Liver (tissue), 3 donors: Measurements from ENCODE around the gene CTXN2.

Experiments
- JUND ChIP-seq, 2 donors: IDR thresholded peaks; 2 replicates each; pipeline ENCODE4 v1.6.1; 2016; ENCODE audit warnings: antibody characterized with exemption in 2 of 2
- RAD21 ChIP-seq, 2 donors: IDR thresholded peaks; 2 replicates each; pipeline ENCODE4 v1.6.1; 2016; ENCODE audit warnings: antibody characterized with exemption in 2 of 2, mild to moderate bottlenecking in 2 of 2
- TF ChIP-seq, protein P1 (sequence below): fragments of 150-350 bp; IDR thresholded peaks from 2 replicates; pipeline ENCODE4 v1.5.1; 2017; ENCODE audit warnings: improper control_type of control experiment, low read depth, low read length; ENCODE audit not compliant: missing input control
- donor health status: healthy.
- donor health status: healthy.

DNA sequence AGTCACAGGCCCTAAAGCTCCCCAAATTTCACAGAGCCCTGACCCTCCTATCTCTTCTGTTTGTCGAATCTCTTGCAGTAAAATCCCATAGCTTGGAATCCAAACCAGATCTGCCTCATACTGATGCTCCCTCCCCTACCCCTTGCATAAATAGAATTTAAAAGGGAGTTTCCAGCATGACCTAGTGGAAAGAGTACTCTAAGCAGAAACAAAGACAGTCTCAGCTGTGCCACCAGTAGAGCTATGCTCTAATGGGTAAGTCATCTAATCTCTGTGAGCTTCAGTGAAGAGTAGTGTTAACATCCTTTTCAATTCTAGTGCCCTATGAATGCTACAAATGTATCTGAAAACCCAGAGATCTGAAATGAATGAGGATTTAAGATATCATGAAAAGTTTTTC lies 10.6 kb downstream of the CTXN2 start:
- TF ChIP-seq, protein P1, sequence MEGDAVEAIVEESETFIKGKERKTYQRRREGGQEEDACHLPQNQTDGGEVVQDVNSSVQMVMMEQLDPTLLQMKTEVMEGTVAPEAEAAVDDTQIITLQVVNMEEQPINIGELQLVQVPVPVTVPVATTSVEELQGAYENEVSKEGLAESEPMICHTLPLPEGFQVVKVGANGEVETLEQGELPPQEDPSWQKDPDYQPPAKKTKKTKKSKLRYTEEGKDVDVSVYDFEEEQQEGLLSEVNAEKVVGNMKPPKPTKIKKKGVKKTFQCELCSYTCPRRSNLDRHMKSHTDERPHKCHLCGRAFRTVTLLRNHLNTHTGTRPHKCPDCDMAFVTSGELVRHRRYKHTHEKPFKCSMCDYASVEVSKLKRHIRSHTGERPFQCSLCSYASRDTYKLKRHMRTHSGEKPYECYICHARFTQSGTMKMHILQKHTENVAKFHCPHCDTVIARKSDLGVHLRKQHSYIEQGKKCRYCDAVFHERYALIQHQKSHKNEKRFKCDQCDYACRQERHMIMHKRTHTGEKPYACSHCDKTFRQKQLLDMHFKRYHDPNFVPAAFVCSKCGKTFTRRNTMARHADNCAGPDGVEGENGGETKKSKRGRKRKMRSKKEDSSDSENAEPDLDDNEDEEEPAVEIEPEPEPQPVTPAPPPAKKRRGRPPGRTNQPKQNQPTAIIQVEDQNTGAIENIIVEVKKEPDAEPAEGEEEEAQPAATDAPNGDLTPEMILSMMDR = no peak
- TF ChIP-seq JUND (IDR thresholded peaks at IDR 0.05) (no peak), RAD21 (IDR thresholded peaks at IDR 0.05) (no peak)
